Measurements from ENCODE around the gene MRPS24. TPM values are rescaled to one million over a fixed set of nuclear protein-coding genes. Genes with fewer than 3 reads are reported as not detected.

The MRPS24 gene
- total RNA-seq, 1 experiment from 2014 or later, result 224 TPM

GRCh38 chr7:43844257-43844656 is 25.1 kb downstream of the MRPS24 start:
- no TSS peak for BruUV-seq (replicated peaks)
- ATAC-seq, result no peak
- no peaks in the 10 kb centered on the region for H3K9me3 ChIP-seq (ENCODE audit: control insufficient read depth, insufficient read depth, low read depth, low read length)
- CTCF ChIA-PET, result interaction anchor here (0.6 kb wide), 1 partner anchor 223 kb away, joined by 3 read pairs; no protein-coding TSS in a partner anchor
- in situ Hi-C loops (cut with HindIII; ENCODE audit: low pct_unique_long_range_greater_than_20kb, low sequenced_read_pairs), result no loop called here
- POLR2A ChIA-PET, result interaction anchor here (0.6 kb wide), 1 partner anchor 917 kb away, joined by 5 read pairs; no protein-coding TSS in a partner anchor
- H3K27me3 ChIP-seq (ENCODE audit: control insufficient read depth, insufficient read depth, low read length), result no peaks in the 10 kb centered on the region; the same call in 1 of the 2 replicates
- no peak overlapping the region for H3K27ac ChIP-seq (ENCODE audit: low read length)
- H3K4me1 ChIP-seq (ENCODE audit: control insufficient read depth, insufficient read depth, low read length), result no peaks in the 10 kb centered on the region
- H3K4me3 ChIP-seq (ENCODE audit: low read depth in 2 of 2, low read length in 2 of 2), result no peak overlapping the region
- DNase-seq (ENCODE audit: low read depth, low spot score), result no peak
- TF ChIP-seq SIN3A (IDR thresholded peaks at IDR 0.05; ENCODE audit: borderline replicate concordance, insufficient read depth, low read depth, low read length), result no peak
- TF ChIP-seq REST (IDR thresholded peaks at IDR 0.05; ENCODE audit: insufficient read depth in 1 of 2, low read depth in 2 of 2, low read length in 1 of 2), result no peak
- no peak for TF ChIP-seq TCF7L2 (IDR thresholded peaks at IDR 0.05; ENCODE audit: low read depth, low read length)
- no peak for TF ChIP-seq POLR2AphosphoS5 (IDR thresholded peaks at IDR 0.05; ENCODE audit: low read depth, low read length)
- no peak for TF ChIP-seq CTCF (IDR thresholded peaks at IDR 0.05)
- intact Hi-C loops (cut with micrococcal nuclease; ENCODE audit: unreplicated experiment), result no loop called here
- no peaks in the 10 kb centered on the region for H3K36me3 ChIP-seq (ENCODE audit: control insufficient read depth, insufficient read depth, low read length)

GRCh38 chr7:43843296-43843695 is 26.0 kb downstream of the MRPS24 start:
- CTCF ChIA-PET, result interaction anchor here (0.6 kb wide), 1 partner anchor 47 kb away, joined by 4 read pairs; no protein-coding TSS in a partner anchor
- ATAC-seq (no peak), DNase-seq (ENCODE audit: low read depth, low spot score) (no peak)
- in situ Hi-C loops (cut with HindIII; ENCODE audit: low pct_unique_long_range_greater_than_20kb, low sequenced_read_pairs) (no loop called here), intact Hi-C loops (cut with micrococcal nuclease; ENCODE audit: unreplicated experiment) (no loop called here)
- Histone ChIP-seq H3K27ac (ENCODE audit: low read length) (no peak overlapping the region), H3K4me3 (ENCODE audit: low read depth in 2 of 2, low read length in 2 of 2) (no peak overlapping the region), H3K4me1 (ENCODE audit: control insufficient read depth, insufficient read depth, low read length) (no peaks in the 10 kb centered on the region), H3K36me3 (ENCODE audit: control insufficient read depth, insufficient read depth, low read length) (no peaks in the 10 kb centered on the region), H3K27me3 (ENCODE audit: control insufficient read depth, insufficient read depth, low read length) (no peaks in the 10 kb centered on the region; the same call in 1 of the 2 replicates), H3K9me3 (ENCODE audit: control insufficient read depth, insufficient read depth, low read depth, low read length) (no peaks in the 10 kb centered on the region)
- POLR2A ChIA-PET, result no interaction called here
- BruUV-seq (replicated peaks), result no TSS peak
- TF ChIP-seq CTCF (IDR thresholded peaks at IDR 0.05) (no peak), TCF7L2 (IDR thresholded peaks at IDR 0.05; ENCODE audit: low read depth, low read length) (no peak), SIN3A (IDR thresholded peaks at IDR 0.05; ENCODE audit: borderline replicate concordance, insufficient read depth, low read depth, low read length) (no peak), REST (IDR thresholded peaks at IDR 0.05; ENCODE audit: insufficient read depth in 1 of 2, low read depth in 2 of 2, low read length in 1 of 2) (no peak), POLR2AphosphoS5 (IDR thresholded peaks at IDR 0.05; ENCODE audit: low read depth, low read length) (no peak)
